Putamen (tissue), 1 donor: Measurements from ENCODE around the gene ARPC5L.
"Not testable (repeated sequence)": the region's sequence is repeated elsewhere in the genome, so short reads cannot be mapped to it uniquely, and the experiment has no call there.

Experiments
- DNase-seq: peaks from one replicate; pipeline ENCODE4 v3.0.0-alpha.2; 2016; ENCODE audit warnings: low spot score

Gene ARPC5L

GRCh38 chr9:124894035-124894740, 32.3 kb downstream of the ARPC5L start:
- no peak for DNase-seq

- peak; percentile 55 for DNase-seq
Observed at GRCh38 chr9:124894741-124895170, 32.8 kb downstream of the ARPC5L start.

- no peak for DNase-seq
Observed at GRCh38 chr9:124897570-124898460, 35.9 kb downstream of the ARPC5L start.

DNA sequence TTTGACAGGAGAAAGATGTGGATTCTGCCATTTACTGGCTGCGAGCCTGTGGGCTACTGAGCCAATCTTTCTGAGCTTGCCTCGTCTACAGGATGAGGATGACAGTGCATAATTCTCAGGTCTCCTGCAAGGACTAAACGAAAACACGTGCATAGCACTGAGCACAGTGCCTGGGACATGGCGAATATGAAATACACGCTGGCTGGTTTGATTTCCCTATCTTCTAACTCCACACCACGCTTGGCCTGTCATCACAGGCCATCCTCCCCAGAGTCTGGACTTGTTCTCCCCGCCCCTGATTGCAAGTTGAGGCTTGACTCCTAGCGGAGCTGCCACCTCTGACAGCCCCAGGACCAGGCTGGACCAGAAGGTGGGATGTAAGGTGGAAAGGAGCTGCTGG, 37.9 kb downstream of the ARPC5L start:
- no peak for DNase-seq

- DNase-seq = no peak
Observed at GRCh38 chr9:124906966-124907365, 45.0 kb downstream of the ARPC5L start.

GRCh38 chr9:124908098-124908497, 46.2 kb downstream of the ARPC5L start:
- no peak for DNase-seq

DNA sequence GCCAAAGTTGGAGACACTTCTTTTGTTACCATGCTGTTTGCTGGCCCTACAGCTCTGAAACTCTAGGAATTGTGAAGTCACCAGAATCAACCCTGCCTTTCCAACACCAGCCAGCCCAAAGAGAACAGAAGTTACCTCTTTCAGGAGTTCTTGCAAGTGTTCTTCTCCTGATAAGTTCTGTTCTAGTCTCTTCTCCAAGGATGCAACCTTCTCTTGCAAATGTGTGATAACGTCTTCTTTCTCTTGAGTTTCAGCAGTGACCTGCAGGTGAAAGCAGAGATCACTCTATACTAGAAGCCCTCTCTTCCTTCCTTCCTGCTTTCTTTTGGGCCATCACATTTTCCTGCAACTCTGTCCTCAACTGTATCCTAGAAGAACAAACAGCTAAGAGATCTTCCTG, 49.8 kb downstream of the ARPC5L start:
- DNase-seq = no peak

DNA sequence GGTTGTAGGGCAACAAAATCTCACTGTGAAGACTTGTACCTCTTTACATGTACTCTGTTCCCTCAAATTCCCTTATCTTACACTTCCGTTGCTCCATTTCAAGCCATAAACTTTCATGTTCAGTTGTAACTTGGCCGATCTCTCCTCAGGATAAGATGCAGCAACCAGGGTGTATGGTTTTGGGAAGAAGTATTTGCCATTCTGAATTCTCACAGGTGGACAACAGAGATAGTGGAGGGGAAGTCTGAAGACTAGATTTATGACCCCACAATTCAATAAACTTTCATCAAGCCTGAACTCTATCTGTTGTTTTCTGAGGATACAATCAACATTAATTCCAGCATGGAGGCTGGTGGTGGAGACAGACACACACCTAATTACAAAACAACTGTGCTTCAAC, 51.4 kb downstream of the ARPC5L start:
- DNase-seq = no peak

- no peak for DNase-seq
Observed at GRCh38 chr9:124914753-124915405, 52.9 kb downstream of the ARPC5L start.

GRCh38 chr9:124920394-124920793, 58.5 kb downstream of the ARPC5L start:
- not testable (repeated sequence) for DNase-seq
